HG03521 (cell line): ENCODE results near the gene HORMAD2.
"Not testable (repeated sequence)": the region's sequence is repeated elsewhere in the genome, so short reads cannot be mapped to it uniquely, and the experiment has no call there.

Experiments used
- ATAC-seq: cut with Tn5 transposase; IDR thresholded peaks from one replicate; pipeline ENCODE4 v1.9.1; 2021; ENCODE audit warnings: mild to moderate bottlenecking, moderate library complexity; ENCODE audit not compliant: unreplicated experiment

Gene HORMAD2

GRCh38 chr22:30056015-30056414, 24.2 kb upstream of the HORMAD2 start:
- ATAC-seq, result no peak

- ATAC-seq, result no peak
Measured at GRCh38 chr22:30057375-30057774, 22.9 kb upstream of the HORMAD2 start.

GRCh38 chr22:30059346-30060020, 20.8 kb upstream of the HORMAD2 start:
- not testable (repeated sequence) for ATAC-seq

- not testable (repeated sequence) for ATAC-seq
Measured at GRCh38 chr22:30061094-30061493, 19.2 kb upstream of the HORMAD2 start.

GRCh38 chr22:30062259-30062658, 18.0 kb upstream of the HORMAD2 start:
- ATAC-seq, result no peak

- no peak for ATAC-seq
Measured at GRCh38 chr22:30062950-30063349, 17.3 kb upstream of the HORMAD2 start.

- no peak for ATAC-seq
Measured at GRCh38 chr22:30064172-30064571, 16.1 kb upstream of the HORMAD2 start.

GRCh38 chr22:30073743-30074142, 6.5 kb upstream of the HORMAD2 start:
- ATAC-seq, result no peak

GRCh38 chr22:30074147-30074546, 6.1 kb upstream of the HORMAD2 start:
- no peak for ATAC-seq

GRCh38 chr22:30074994-30075393, 5.3 kb upstream of the HORMAD2 start:
- ATAC-seq, result no peak

GRCh38 chr22:30077279-30077880, 2.9 kb upstream of the HORMAD2 start:
- ATAC-seq, result no peak

GRCh38 chr22:30078320-30079311, 1.6 kb upstream of the HORMAD2 start:
- no peak for ATAC-seq

- no peak for ATAC-seq
Measured at GRCh38 chr22:30080805-30081204, 541 bp downstream of the HORMAD2 start.

GRCh38 chr22:30086496-30086895, 6.2 kb downstream of the HORMAD2 start:
- ATAC-seq, result no peak

GRCh38 chr22:30087037-30087436, 6.8 kb downstream of the HORMAD2 start:
- not testable (repeated sequence) for ATAC-seq

- no peak for ATAC-seq
Measured at GRCh38 chr22:30087611-30088010, 7.3 kb downstream of the HORMAD2 start.

- ATAC-seq, result no peak
Measured at GRCh38 chr22:30088468-30088867, 8.2 kb downstream of the HORMAD2 start.

GRCh38 chr22:30089655-30089974, 9.4 kb downstream of the HORMAD2 start:
- no peak for ATAC-seq

GRCh38 chr22:30092686-30093085, 12.4 kb downstream of the HORMAD2 start:
- ATAC-seq, result no peak

- ATAC-seq, result no peak
Measured at GRCh38 chr22:30094804-30095203, 14.5 kb downstream of the HORMAD2 start.

GRCh38 chr22:30097861-30098260, 17.6 kb downstream of the HORMAD2 start:
- no peak for ATAC-seq

GRCh38 chr22:30100770-30101169, 20.5 kb downstream of the HORMAD2 start:
- ATAC-seq, result not testable (repeated sequence)
